HG02884 (cell line): ENCODE measurements around the gene HSPA2.
"Not testable (repeated sequence)": the region's sequence is repeated elsewhere in the genome, so short reads cannot be mapped to it uniquely, and the experiment has no call there.

ENCODE experiments used
- ATAC-seq: cut with Tn5 transposase; IDR thresholded peaks from one replicate; pipeline ENCODE4 v1.9.1; 2021; ENCODE audit warnings: mild to moderate bottlenecking, moderate library complexity; ENCODE audit not compliant: unreplicated experiment

HSPA2 gene

DNA sequence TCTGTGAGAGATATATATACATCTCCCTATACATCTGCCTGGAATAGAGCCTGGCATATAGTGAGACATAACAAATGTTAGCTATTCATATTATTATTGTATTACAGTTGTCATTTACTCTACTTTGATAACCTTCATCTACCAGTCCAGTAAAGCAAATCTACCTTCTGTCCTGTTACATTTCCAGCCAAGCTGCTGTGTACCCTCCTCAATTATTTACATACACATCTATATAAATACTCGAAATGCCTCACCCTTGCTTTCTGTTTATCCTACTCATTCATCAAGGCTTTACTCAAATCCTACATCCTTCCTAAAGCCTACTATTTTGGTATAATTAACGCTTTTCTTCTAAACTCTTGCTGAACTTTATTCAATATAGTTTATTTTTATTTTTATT lies 27.3 kb upstream of the HSPA2 start:
- ATAC-seq = no peak

DNA sequence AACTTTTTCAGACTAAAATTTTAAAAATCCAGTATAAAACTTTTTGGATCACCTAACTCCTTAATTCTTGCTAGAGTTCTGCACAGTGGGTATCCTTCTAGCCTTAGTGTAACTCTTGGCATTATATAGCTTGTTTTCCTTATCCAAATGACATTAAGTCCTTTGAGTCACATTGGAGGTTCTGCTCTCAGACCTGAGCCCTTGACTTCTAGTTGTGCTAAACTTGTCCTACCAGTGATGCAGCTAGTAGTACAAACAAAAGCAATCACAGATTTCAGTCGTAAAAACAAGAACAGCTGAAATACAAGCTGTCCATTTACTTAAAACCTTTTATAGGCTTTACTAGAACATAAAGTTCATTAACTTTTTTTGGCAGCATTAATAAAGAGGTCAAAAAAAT lies 25.5 kb upstream of the HSPA2 start:
- ATAC-seq = no peak

DNA sequence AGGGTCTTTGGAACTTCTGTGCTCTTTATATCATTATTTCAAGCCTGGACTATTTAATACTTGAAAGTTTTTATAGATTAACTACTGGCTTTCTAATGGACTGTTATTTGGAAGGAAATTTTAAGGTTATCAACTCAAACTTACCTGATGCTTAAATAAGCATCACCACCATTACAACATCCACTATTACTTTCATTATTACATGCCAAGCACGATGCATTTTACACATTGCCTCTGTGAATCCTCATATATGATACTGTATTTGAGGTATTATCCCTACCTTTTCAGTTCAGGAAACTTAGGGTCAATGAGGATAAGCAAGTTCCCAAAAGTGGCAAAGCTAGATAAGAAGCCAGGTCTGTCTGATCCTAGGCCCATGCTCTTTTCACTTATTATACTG lies 23.6 kb upstream of the HSPA2 start:
- no peak for ATAC-seq

GRCh38 chr14:64517667-64518066 lies 22.9 kb upstream of the HSPA2 start:
- ATAC-seq = not testable (repeated sequence)

GRCh38 chr14:64518229-64518628 lies 22.3 kb upstream of the HSPA2 start:
- no peak for ATAC-seq

GRCh38 chr14:64520699-64521098 lies 19.8 kb upstream of the HSPA2 start:
- ATAC-seq = no peak

DNA sequence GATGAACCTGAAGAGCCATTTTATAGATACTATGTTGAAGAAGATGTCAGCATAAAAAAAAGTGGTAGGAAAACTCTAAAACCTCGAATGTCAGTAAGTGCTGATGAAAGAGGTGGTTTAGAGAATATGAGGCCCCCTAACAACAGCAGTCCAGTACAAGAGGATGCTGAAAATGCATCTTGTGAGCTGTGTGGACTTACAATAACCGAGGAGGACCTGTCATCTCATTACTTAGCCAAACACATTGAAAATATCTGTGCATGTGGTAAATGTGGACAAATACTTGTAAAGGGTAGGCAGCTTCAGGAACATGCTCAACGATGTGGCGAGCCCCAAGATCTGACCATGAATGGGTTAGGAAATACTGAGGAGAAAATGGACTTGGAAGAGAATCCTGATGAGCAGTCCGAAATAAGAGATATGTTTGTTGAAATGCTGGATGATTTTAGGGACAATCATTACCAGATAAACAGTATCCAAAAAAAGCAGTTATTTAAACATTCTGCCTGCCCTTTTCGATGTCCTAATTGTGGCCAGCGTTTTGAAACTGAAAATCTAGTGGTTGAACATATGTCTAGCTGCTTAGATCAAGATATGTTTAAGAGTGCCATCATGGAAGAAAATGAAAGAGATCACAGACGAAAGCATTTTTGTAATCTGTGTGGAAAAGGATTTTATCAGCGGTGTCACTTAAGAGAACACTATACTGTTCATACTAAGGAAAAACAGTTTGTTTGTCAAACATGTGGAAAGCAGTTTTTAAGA lies 17.8 kb upstream of the HSPA2 start:
- no peak for ATAC-seq

- no peak for ATAC-seq
These were observed 15.2 kb upstream of the HSPA2 start for GRCh38 chr14:64525354-64525753.

DNA sequence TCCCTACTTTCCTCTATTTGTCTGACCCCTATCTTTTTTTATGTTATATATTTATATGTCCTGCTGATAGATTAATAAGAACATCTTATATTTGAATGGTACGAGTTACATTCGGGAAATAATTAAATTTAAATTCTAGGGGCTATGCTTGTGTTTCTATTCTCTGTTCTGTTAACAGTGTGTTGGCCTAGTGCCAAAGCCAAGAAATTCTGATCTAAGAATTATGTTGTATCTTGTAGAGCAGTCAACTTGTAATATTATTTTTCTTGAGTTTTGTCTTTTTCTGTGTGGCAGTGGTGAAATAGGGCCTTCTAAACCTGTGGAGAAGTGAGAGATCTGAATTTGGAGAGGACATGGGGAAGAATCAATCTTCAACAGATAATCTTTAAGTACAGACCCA lies 9.0 kb upstream of the HSPA2 start:
- ATAC-seq = no peak

DNA sequence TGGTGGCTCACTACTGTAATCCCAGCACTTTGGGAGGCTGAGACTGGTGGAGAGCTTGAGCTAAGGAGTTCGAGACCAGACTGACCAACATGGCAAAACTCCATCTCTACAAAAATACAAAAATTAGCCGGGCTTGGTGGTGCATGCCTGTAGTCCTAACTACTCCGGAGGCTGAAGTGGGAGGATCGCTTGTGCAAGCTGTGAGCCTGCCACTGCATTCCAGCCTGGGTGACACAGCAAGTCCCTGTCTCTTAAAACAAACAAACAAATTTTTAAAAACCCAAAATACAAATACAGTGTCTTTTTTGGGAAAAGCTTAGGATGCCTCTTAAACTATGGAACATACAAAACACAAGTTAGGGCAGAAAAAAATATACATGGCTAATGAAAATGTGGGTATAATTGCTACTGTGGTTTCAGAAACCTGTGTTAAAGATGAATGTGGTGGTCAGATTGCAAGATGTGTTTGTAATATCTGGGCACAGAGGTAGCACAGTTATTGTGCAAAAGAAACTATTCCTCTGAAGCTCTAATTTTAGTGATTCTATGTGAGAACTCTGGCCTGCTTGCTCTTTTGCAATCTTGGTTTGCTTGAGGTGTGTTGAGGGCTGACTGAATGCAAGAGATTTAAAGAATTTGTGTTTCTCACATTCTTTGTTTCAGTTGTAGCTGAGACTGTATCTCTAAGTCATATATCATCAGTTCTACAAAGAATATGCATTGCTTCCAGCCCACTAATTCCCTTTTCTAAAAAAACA lies 3.9 kb upstream of the HSPA2 start:
- no peak for ATAC-seq

GRCh38 chr14:64541261-64541971 lies 875 bp downstream of the HSPA2 start:
- ATAC-seq = no peak

DNA sequence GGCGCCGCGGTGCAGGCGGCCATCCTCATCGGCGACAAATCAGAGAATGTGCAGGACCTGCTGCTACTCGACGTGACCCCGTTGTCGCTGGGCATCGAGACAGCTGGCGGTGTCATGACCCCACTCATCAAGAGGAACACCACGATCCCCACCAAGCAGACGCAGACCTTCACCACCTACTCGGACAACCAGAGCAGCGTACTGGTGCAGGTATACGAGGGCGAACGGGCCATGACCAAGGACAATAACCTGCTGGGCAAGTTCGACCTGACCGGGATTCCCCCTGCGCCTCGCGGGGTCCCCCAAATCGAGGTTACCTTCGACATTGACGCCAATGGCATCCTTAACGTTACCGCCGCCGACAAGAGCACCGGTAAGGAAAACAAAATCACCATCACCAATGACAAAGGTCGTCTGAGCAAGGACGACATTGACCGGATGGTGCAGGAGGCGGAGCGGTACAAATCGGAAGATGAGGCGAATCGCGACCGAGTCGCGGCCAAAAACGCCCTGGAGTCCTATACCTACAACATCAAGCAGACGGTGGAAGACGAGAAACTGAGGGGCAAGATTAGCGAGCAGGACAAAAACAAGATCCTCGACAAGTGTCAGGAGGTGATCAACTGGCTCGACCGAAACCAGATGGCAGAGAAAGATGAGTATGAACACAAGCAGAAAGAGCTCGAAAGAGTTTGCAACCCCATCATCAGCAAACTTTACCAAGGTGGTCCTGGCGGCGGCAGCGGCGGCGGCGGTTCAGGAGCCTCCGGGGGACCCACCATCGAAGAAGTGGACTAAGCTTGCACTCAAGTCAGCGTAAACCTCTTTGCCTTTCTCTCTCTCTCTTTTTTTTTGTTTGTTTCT lies 1.7 kb downstream of the HSPA2 start:
- ATAC-seq = no peak

- no peak for ATAC-seq
These were observed 2.3 kb downstream of the HSPA2 start for GRCh38 chr14:64542836-64543201.

- ATAC-seq = no peak
These were observed 4.2 kb downstream of the HSPA2 start for GRCh38 chr14:64544607-64545312.

GRCh38 chr14:64549016-64549415 lies 8.5 kb downstream of the HSPA2 start:
- no peak for ATAC-seq

- ATAC-seq = no peak
These were observed 9.5 kb downstream of the HSPA2 start, which contains the start of gene PPP1R36 for GRCh38 chr14:64549791-64550620. Gene PPP1R36 (plus strand): TSS chr14:64549961. CDS start chr14:64549998, 37 bp downstream.

- ATAC-seq = no peak
These were observed 10.2 kb downstream of the HSPA2 start for GRCh38 chr14:64550621-64551333.

DNA sequence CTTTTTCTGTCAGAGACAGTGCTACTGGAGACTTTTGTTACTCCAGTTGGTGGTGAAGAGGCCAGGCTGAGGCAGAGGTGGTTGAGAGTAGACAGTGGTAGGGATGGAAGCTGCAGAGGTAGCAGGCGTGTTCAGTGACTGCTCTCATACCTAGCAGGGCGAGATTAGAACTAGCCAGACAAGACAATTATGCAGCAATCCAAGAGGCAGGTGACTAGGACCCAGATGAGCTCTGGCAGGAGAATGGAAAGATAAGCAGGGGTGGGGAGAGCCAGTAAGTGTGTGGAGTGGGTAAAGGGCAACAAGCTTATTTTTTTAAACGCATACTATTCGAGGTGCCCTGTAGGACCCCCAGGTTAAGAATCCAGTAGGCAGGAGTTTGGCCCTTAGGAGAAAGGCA lies 14.0 kb downstream of the HSPA2 start:
- ATAC-seq = no peak

DNA sequence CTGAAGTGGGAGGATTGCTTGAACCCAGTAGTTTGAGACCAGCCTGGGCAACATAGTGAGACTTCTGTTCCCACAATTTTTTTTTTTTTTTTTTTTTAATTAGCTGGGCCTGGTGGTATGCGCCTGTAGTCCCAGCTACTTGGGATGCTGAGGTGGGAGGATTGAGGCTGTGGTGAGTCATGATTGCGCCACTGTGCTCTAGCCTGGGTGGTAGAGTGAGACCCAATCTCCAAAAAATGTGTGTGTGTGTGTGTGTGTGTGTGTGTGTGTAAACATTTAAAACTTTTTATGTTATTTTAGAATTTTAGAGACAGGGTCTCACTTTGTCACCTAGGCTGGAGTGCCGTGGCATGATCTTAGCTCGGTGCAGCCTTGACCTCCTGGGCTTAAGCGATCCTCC lies 16.0 kb downstream of the HSPA2 start:
- ATAC-seq = no peak
